Nephron progenitor cell (in vitro differentiated cells): Measurements from ENCODE around the gene ECD.

Experiments used
- DNase-seq: peaks from one replicate; pipeline ENCODE4 v3.0.0; 2021
- H3K27ac Mint-ChIP-seq: 2 replicates; pipeline ENCODE4 v1.8.0; 2021; ENCODE audit warnings: mild to moderate bottlenecking, moderate library complexity, mixed read lengths
- H3K27me3 Mint-ChIP-seq: 2 replicates; pipeline ENCODE4 v1.8.0; 2021; ENCODE audit warnings: mild to moderate bottlenecking, low read depth, mixed read lengths; ENCODE audit not compliant: poor library complexity
- H3K36me3 Mint-ChIP-seq: 2 replicates; pipeline ENCODE4 v1.8.0; 2021; ENCODE audit warnings: low read depth, mixed read lengths
- H3K4me1 Mint-ChIP-seq: 2 replicates; pipeline ENCODE4 v1.8.0; 2021; ENCODE audit warnings: mixed read lengths
- H3K4me3 Mint-ChIP-seq: 2 replicates; pipeline ENCODE4 v1.8.0; 2021; ENCODE audit warnings: mild to moderate bottlenecking, moderate library complexity, mixed read lengths
- H3K9me3 Mint-ChIP-seq: 2 replicates; pipeline ENCODE4 v1.8.0; 2021; ENCODE audit warnings: mild to moderate bottlenecking, moderate library complexity, mixed read lengths
- CTCF ChIP-seq: fragments of 200-600 bp; sonication (generic); IDR thresholded peaks from 2 replicates; pipeline ENCODE4 v1.5.0; 2021; ENCODE audit warnings: antibody characterized with exemption

The ECD gene

GRCh38 chr10:73167458-73167782 is 388 bp downstream of the ECD start:
- Mint-ChIP-seq H3K27ac (peak overlapping the region; percentile 100), H3K36me3 (peaks cover 54% of the 10 kb centered on the region), H3K27me3 (no peaks in the 10 kb centered on the region), H3K4me3 (peak overlapping the region; percentile 99), H3K9me3 (peaks cover 26% of the 10 kb centered on the region), H3K4me1 (peaks cover 21% of the 10 kb centered on the region)
- DNase-seq = no peak
- no peak for TF ChIP-seq CTCF

GRCh38 chr10:73166972-73167371 is 836 bp downstream of the ECD start:
- Mint-ChIP-seq H3K4me1 (peaks cover 21% of the 10 kb centered on the region), H3K4me3 (peak overlapping the region; percentile 99), H3K27ac (peak overlapping the region; percentile 100), H3K9me3 (peaks cover 27% of the 10 kb centered on the region), H3K36me3 (peaks cover 54% of the 10 kb centered on the region), H3K27me3 (no peaks in the 10 kb centered on the region)
- no peak for DNase-seq
- TF ChIP-seq CTCF = no peak

GRCh38 chr10:73163096-73163495 is 4.7 kb downstream of the ECD start:
- Mint-ChIP-seq H3K36me3 (peaks cover 73% of the 10 kb centered on the region), H3K9me3 (peaks cover 30% of the 10 kb centered on the region), H3K4me1 (peaks cover 15% of the 10 kb centered on the region)

GRCh38 chr10:73161662-73162061 is 6.1 kb downstream of the ECD start:
- DNase-seq = no peak
- H3K9me3 Mint-ChIP-seq = peaks cover 18% of the 10 kb centered on the region
- peaks cover 2% of the 10 kb centered on the region for H3K27me3 Mint-ChIP-seq
- no peak overlapping the region for H3K27ac Mint-ChIP-seq
- TF ChIP-seq CTCF = no peak
- peaks cover 2% of the 10 kb centered on the region for H3K4me1 Mint-ChIP-seq
- peaks cover 67% of the 10 kb centered on the region for H3K36me3 Mint-ChIP-seq
- no peak overlapping the region for H3K4me3 Mint-ChIP-seq

More at GRCh38 chr10:73163096-73163495, 4.7 kb downstream of the ECD start:
- Mint-ChIP-seq H3K27me3 (peaks cover 2% of the 10 kb centered on the region), H3K27ac (no peak overlapping the region), H3K4me3 (no peak overlapping the region)
- DNase-seq = no peak
- TF ChIP-seq CTCF = no peak

GRCh38 chr10:73161079-73161478 is 6.7 kb downstream of the ECD start:
- H3K9me3 Mint-ChIP-seq = peaks cover 12% of the 10 kb centered on the region
- H3K36me3 Mint-ChIP-seq = peaks cover 67% of the 10 kb centered on the region
- DNase-seq = no peak
- H3K4me3 Mint-ChIP-seq = no peak overlapping the region
- H3K4me1 Mint-ChIP-seq = no peaks in the 10 kb centered on the region
- no peak overlapping the region for H3K27ac Mint-ChIP-seq
- TF ChIP-seq CTCF = no peak
- H3K27me3 Mint-ChIP-seq = peaks cover 2% of the 10 kb centered on the region

- H3K9me3 Mint-ChIP-seq = peaks cover 4% of the 10 kb centered on the region
- DNase-seq = peak; percentile 55
- H3K4me3 Mint-ChIP-seq = no peak overlapping the region
- peaks cover 2% of the 10 kb centered on the region for H3K27me3 Mint-ChIP-seq
- H3K27ac Mint-ChIP-seq = no peak overlapping the region
- TF ChIP-seq CTCF = peak; percentile 82
- H3K36me3 Mint-ChIP-seq = peaks cover 63% of the 10 kb centered on the region
- H3K4me1 Mint-ChIP-seq = no peaks in the 10 kb centered on the region
Observed at GRCh38 chr10:73159038-73159648, 8.7 kb downstream of the ECD start.
